Osteoblast (primary cell): ENCODE data around the gene PTGR1. TPM values are rescaled to one million over a fixed set of nuclear protein-coding genes. Genes with fewer than 3 reads are reported as not detected.
A peak's percentile ranks its signal among the peaks of the same experiment; 100 is the strongest.

ENCODE experiments used
- DNase-seq: peaks from one replicate; pipeline ENCODE4 v3.0.0; 2011; ENCODE audit warnings: low spot score, mixed read lengths; ENCODE audit not compliant: insufficient read length; ENCODE audit errors: missing footprints
- H2AFZ ChIP-seq: 2 replicates; pipeline ENCODE4 v1.6.0; 2011; ENCODE audit warnings: mild to moderate bottlenecking, low read length
- H3K27ac ChIP-seq: 2 replicates; pipeline ENCODE4 v1.5.1; 2011; ENCODE audit warnings: mild to moderate bottlenecking, low read depth, low read length, moderate library complexity
- H3K27me3 ChIP-seq: 2 replicates; pipeline ENCODE4 v1.6.0; 2012; ENCODE audit warnings: mild to moderate bottlenecking, control low read depth, inconsistent platforms, low read length, moderate library complexity; ENCODE audit not compliant: insufficient read depth
- H3K36me3 ChIP-seq: 2 replicates; pipeline ENCODE4 v1.5.1; 2011; ENCODE audit warnings: mild to moderate bottlenecking, low read length, control low read depth, moderate library complexity; ENCODE audit not compliant: insufficient read depth
- H3K4me1 ChIP-seq: 2 replicates; pipeline ENCODE4 v1.5.1; 2011; ENCODE audit warnings: mild to moderate bottlenecking, low read length, control low read depth, moderate library complexity; ENCODE audit not compliant: insufficient read depth
- H3K4me2 ChIP-seq: 2 replicates; pipeline ENCODE4 v1.6.0; 2011; ENCODE audit warnings: mild to moderate bottlenecking, low read length; ENCODE audit not compliant: insufficient read depth
- H3K4me3 ChIP-seq: fragments of 200-600 bp; sonication (generic); 3 replicates; pipeline ENCODE4 v1.5.1; 2012; ENCODE audit warnings: mild to moderate bottlenecking, low read length, inconsistent platforms; ENCODE audit not compliant: insufficient read depth
- H3K79me2 ChIP-seq: 2 replicates; pipeline ENCODE4 v1.6.0; 2012; ENCODE audit warnings: mild to moderate bottlenecking, low read length, control low read depth, inconsistent platforms; ENCODE audit not compliant: insufficient read depth
- H3K9me3 ChIP-seq: 2 replicates; pipeline ENCODE4 v1.5.1; 2011; ENCODE audit warnings: low read depth, low read length, control low read depth
- H4K20me1 ChIP-seq: 2 replicates; pipeline ENCODE4 v1.6.0; 2012; ENCODE audit warnings: mild to moderate bottlenecking, low read length, control low read depth; ENCODE audit not compliant: insufficient read depth
- CTCF ChIP-seq: IDR thresholded peaks from 2 replicates; pipeline ENCODE4 v1.5.1; 2011; ENCODE audit warnings: mild to moderate bottlenecking, low read depth, low read length, moderate library complexity; ENCODE audit errors: extremely low read depth
- total RNA-seq: library from RNA; depleted of rRNA; stranded (reverse); fragments of >200 nt; gene quantifications from 2 replicates; pipeline ENCODE4 v1.2.3, GENCODE V29; 2012

PTGR1 gene
- total RNA-seq, 1 donor: 62.6 TPM

GRCh38 chr9:111542497-111543254 lies 56.8 kb downstream of the PTGR1 start:
- Histone ChIP-seq H4K20me1 (no peaks in the 10 kb centered on the region), H3K9me3 (peaks cover 48% of the 10 kb centered on the region), H3K4me1 (no peaks in the 10 kb centered on the region), H3K27ac (no peak overlapping the region), H3K4me3 (no peak overlapping the region), H3K36me3 (no peaks in the 10 kb centered on the region), H3K79me2 (no peaks in the 10 kb centered on the region), H3K27me3 (no peaks in the 10 kb centered on the region), H2AFZ (no peak overlapping the region), H3K4me2 (no peak overlapping the region)
- TF ChIP-seq CTCF: no peak
- DNase-seq: no peak

- Histone ChIP-seq H4K20me1 (no peaks in the 10 kb centered on the region), H3K79me2 (no peaks in the 10 kb centered on the region), H3K4me3 (no peak overlapping the region), H3K27me3 (no peaks in the 10 kb centered on the region), H3K36me3 (no peaks in the 10 kb centered on the region), H3K27ac (peak overlapping the region; percentile 30), H3K9me3 (peaks cover 4% of the 10 kb centered on the region), H2AFZ (no peak overlapping the region), H3K4me1 (peaks cover 8% of the 10 kb centered on the region), H3K4me2 (no peak overlapping the region)
- no peak for TF ChIP-seq CTCF
- peak; percentile 44 for DNase-seq
Measured at GRCh38 chr9:111533099-111533790, 66.2 kb downstream of the PTGR1 start.

- Histone ChIP-seq H3K36me3 (no peaks in the 10 kb centered on the region), H4K20me1 (no peaks in the 10 kb centered on the region), H2AFZ (no peak overlapping the region), H3K27me3 (no peaks in the 10 kb centered on the region), H3K4me3 (no peak overlapping the region), H3K27ac (no peak overlapping the region), H3K4me1 (peaks cover 12% of the 10 kb centered on the region), H3K4me2 (no peak overlapping the region), H3K79me2 (no peaks in the 10 kb centered on the region), H3K9me3 (no peaks in the 10 kb centered on the region)
- DNase-seq: no peak
- TF ChIP-seq CTCF: no peak
Measured at GRCh38 chr9:111531716-111532115, 67.7 kb downstream of the PTGR1 start.

GRCh38 chr9:111529787-111530186 lies 69.7 kb downstream of the PTGR1 start:
- no peak overlapping the region for H2AFZ ChIP-seq

More at GRCh38 chr9:111529787-111530186, 69.7 kb downstream of the PTGR1 start:
- Histone ChIP-seq H3K79me2 (no peaks in the 10 kb centered on the region), H3K4me3 (no peak overlapping the region), H3K4me2 (no peak overlapping the region), H3K27me3 (no peaks in the 10 kb centered on the region), H3K4me1 (peaks cover 20% of the 10 kb centered on the region), H3K27ac (no peak overlapping the region), H3K9me3 (no peaks in the 10 kb centered on the region), H4K20me1 (no peaks in the 10 kb centered on the region), H3K36me3 (no peaks in the 10 kb centered on the region)
- no peak for DNase-seq
- TF ChIP-seq CTCF: no peak
